Glutamatergic neuron (in vitro differentiated cells): ENCODE data around the gene ZNF827. TPM values are rescaled to one million over a fixed set of nuclear protein-coding genes. Genes with fewer than 3 reads are reported as not detected.

Experiments used
- DNase-seq: peaks from one replicate; pipeline ENCODE4 v3.0.0; 2022
- H3K27ac Mint-ChIP-seq: one replicate; pipeline ENCODE4 v1.8.0; 2020; ENCODE audit warnings: mild to moderate bottlenecking, mixed read lengths, inconsistent platforms; ENCODE audit not compliant: unreplicated experiment
- H3K27me3 Mint-ChIP-seq: one replicate; pipeline ENCODE4 v1.8.0; 2020; ENCODE audit warnings: mild to moderate bottlenecking, moderate library complexity, mixed read lengths, inconsistent platforms; ENCODE audit not compliant: unreplicated experiment
- H3K36me3 Mint-ChIP-seq: one replicate; pipeline ENCODE4 v1.8.0; 2020; ENCODE audit warnings: mild to moderate bottlenecking, mixed read lengths, inconsistent platforms; ENCODE audit not compliant: unreplicated experiment
- H3K4me1 Mint-ChIP-seq: one replicate; pipeline ENCODE4 v1.8.0; 2020; ENCODE audit warnings: mild to moderate bottlenecking, low read depth, mixed read lengths, inconsistent platforms; ENCODE audit not compliant: unreplicated experiment
- H3K4me3 Mint-ChIP-seq: one replicate; pipeline ENCODE4 v1.8.0; 2020; ENCODE audit warnings: mild to moderate bottlenecking, mixed read lengths, inconsistent platforms; ENCODE audit not compliant: unreplicated experiment
- H3K9me3 Mint-ChIP-seq: one replicate; pipeline ENCODE4 v1.8.0; 2020; ENCODE audit warnings: mild to moderate bottlenecking, moderate library complexity, mixed read lengths, inconsistent platforms; ENCODE audit not compliant: unreplicated experiment
- total RNA-seq: library from RNA; stranded (reverse); fragmentation: NEBNext Ultra II Directional; extraction: Animal tissue kit (Norgen Biotek cat#: 25700); gene quantifications from one replicate; pipeline ENCODE4 v1.2.1, GENCODE V29; 2021; ENCODE audit not compliant: unreplicated experiment
- TF ChIP-seq, protein P1 (sequence below): fragments of 200-600 bp; sonication (generic); IDR thresholded peaks from one replicate; pipeline ENCODE4 v1.5.0; 2021; ENCODE audit not compliant: partially characterized antibody, unreplicated experiment

ZNF827 gene
- total RNA-seq, 1 donor from 2014 or later = 227 TPM

DNA sequence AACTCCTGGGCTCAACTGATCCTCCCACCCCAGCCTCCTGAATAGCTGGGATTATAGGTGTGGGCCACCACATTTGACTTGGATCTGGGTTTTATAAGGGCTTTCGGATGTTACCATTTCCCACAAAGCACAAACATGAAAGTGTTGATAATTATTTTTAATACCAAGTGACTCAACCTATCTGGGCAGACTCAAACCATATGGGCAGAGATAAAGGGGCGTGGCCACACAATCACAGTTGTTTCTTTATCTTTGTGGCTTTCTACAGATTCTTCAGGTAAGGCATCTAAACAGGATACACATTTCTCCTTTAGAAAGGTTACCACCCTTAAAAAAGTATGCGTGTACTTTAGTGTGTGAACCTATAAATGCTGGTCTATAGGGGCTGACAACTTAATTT, 122.5 kb downstream of the ZNF827 start:
- TF ChIP-seq, protein P1, sequence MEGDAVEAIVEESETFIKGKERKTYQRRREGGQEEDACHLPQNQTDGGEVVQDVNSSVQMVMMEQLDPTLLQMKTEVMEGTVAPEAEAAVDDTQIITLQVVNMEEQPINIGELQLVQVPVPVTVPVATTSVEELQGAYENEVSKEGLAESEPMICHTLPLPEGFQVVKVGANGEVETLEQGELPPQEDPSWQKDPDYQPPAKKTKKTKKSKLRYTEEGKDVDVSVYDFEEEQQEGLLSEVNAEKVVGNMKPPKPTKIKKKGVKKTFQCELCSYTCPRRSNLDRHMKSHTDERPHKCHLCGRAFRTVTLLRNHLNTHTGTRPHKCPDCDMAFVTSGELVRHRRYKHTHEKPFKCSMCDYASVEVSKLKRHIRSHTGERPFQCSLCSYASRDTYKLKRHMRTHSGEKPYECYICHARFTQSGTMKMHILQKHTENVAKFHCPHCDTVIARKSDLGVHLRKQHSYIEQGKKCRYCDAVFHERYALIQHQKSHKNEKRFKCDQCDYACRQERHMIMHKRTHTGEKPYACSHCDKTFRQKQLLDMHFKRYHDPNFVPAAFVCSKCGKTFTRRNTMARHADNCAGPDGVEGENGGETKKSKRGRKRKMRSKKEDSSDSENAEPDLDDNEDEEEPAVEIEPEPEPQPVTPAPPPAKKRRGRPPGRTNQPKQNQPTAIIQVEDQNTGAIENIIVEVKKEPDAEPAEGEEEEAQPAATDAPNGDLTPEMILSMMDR = no peak
- Mint-ChIP-seq H3K4me3 (no peak overlapping the region), H3K4me1 (peaks cover 51% of the 10 kb centered on the region), H3K9me3 (peaks cover 14% of the 10 kb centered on the region), H3K27me3 (peaks cover 13% of the 10 kb centered on the region), H3K36me3 (peaks cover 10% of the 10 kb centered on the region), H3K27ac (no peak overlapping the region)
- DNase-seq = no peak

DNA sequence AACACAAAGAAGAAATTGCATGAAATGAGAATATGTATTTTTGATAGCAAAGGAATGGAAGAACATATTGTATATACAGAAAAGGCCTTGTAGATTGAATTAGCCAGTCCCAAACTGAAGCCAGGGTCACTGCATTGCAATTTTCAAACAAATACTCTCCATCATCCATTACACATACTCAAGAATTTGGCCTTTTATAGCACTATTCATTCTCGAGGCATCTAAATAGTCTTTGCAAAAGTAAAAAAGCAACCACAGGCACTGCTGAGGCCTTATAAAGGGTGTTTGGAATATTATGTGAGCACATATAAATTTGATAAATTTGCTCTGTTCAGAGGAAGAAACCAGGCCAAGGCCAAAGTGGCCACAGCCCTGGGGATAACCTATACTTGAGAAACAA, 123.0 kb downstream of the ZNF827 start:
- DNase-seq = no peak
- Mint-ChIP-seq H3K9me3 (peaks cover 14% of the 10 kb centered on the region), H3K4me3 (no peak overlapping the region), H3K36me3 (peaks cover 11% of the 10 kb centered on the region), H3K27me3 (peaks cover 11% of the 10 kb centered on the region), H3K4me1 (peaks cover 48% of the 10 kb centered on the region), H3K27ac (no peak overlapping the region)
- TF ChIP-seq, protein P1 = no peak

DNA sequence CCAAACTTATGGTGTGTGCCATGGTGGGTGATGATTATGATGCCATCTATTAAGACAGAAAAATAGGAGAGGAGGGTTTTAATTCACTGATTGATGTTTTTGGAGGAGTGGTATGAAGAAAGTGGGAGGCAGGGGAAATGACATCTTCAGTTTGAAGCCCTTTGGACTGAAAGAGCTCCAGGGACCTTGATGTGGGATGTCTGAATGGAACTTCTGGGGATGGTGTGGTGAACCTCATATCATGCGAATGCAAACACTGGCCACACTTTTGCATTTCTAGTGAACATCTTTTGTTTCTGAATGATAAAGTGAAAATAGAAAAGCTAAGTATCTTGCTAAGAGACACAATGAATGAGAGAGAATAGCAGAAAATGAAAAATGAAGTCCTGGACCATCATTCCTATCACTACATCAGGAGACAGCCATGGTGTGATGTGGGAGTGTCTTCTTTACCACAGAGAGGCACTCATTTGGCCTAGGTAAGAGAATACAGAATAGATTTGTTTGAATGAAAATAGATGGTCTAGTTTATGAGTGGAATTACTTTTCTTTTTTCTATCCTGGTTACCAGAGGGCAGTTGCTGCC, 123.5 kb downstream of the ZNF827 start:
- no peak for DNase-seq
- H3K9me3 Mint-ChIP-seq = peaks cover 14% of the 10 kb centered on the region
- H3K36me3 Mint-ChIP-seq = peaks cover 13% of the 10 kb centered on the region
- peaks cover 9% of the 10 kb centered on the region for H3K27me3 Mint-ChIP-seq
- peaks cover 43% of the 10 kb centered on the region for H3K4me1 Mint-ChIP-seq
- H3K27ac Mint-ChIP-seq = no peak overlapping the region
- no peak overlapping the region for H3K4me3 Mint-ChIP-seq
- TF ChIP-seq, protein P1 = no peak

DNA sequence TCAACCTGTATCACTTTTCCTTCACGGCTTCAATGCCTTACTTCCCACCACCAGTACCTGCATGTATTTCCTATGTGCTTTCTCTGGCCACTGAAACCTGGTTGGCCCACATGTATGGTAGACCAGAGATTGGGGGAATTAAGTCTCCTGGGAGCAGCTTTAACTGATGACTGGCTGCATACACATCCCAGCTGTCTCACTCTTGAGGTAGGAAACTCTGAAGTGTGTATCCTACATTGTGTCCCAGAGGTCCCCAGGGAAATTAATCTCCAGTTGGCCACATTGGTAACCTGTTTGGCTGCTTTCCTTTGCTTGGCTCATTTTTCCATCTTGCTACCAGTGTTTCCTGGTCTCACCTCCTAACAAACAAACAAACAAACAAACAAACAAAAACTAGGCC, 124.4 kb downstream of the ZNF827 start:
- Mint-ChIP-seq H3K36me3 (peaks cover 21% of the 10 kb centered on the region), H3K27ac (peak overlapping the region; percentile 14), H3K9me3 (peaks cover 15% of the 10 kb centered on the region), H3K27me3 (peaks cover 6% of the 10 kb centered on the region), H3K4me1 (peaks cover 35% of the 10 kb centered on the region), H3K4me3 (no peak overlapping the region)
- no peak for DNase-seq
- TF ChIP-seq, protein P1 = no peak

DNA sequence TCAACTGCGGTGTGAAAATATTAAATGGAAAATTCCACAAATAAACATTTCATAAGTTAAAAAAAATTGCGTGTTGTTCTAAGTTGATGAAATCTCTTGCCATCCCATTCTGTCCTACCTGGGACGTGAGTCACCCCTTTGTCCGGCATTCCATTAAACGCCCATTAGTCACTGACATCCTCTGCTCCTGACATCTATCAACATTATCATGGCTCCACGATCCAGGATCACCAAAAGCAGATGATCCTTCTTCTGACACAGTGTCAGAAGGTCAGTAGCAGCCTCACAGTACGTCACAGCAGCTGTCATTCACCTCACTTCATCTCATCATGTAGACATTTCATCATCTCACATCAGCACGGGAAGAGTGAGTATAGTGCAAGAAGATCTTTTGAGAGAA, 125.7 kb downstream of the ZNF827 start:
- Mint-ChIP-seq H3K27ac (peak overlapping the region; percentile 13), H3K4me1 (peaks cover 21% of the 10 kb centered on the region), H3K36me3 (peaks cover 26% of the 10 kb centered on the region), H3K27me3 (peaks cover 4% of the 10 kb centered on the region), H3K9me3 (peaks cover 17% of the 10 kb centered on the region), H3K4me3 (no peak overlapping the region)
- DNase-seq = no peak
- TF ChIP-seq, protein P1 = no peak
